ACC112 (cell line): Measurements from ENCODE around the gene C11orf21.

Experiments used
- H2AFZ ChIP-seq: fragments of 200-600 bp; sonication (generic); one replicate; pipeline ENCODE4 v1.6.0; 2017; ENCODE audit warnings: antibody characterized with exemption, low read length; ENCODE audit not compliant: unreplicated experiment
- H3K27ac ChIP-seq: fragments of 200-600 bp; sonication (generic); 2 replicates; pipeline ENCODE4 v1.5.1; 2014; ENCODE audit warnings: low read depth, mild to moderate bottlenecking, antibody characterized with exemption, low read length, moderate library complexity
- H3K27me3 ChIP-seq: fragments of 200-600 bp; sonication (generic); 2 replicates; pipeline ENCODE4 v1.6.1; 2014; ENCODE audit warnings: mild to moderate bottlenecking, antibody characterized with exemption, low read length, moderate library complexity, mixed read lengths; ENCODE audit not compliant: insufficient read depth
- H3K36me3 ChIP-seq: fragments of 200-600 bp; sonication (generic); 2 replicates; pipeline ENCODE4 v1.6.1; 2016; ENCODE audit warnings: mild to moderate bottlenecking, antibody characterized with exemption, low read length, moderate library complexity, mixed read lengths; ENCODE audit not compliant: insufficient read depth
- H3K4me1 ChIP-seq: fragments of 200-600 bp; sonication (generic); one replicate; pipeline ENCODE4 v1.6.1; 2016; ENCODE audit warnings: low read length, mixed read lengths; ENCODE audit not compliant: insufficient read depth, unreplicated experiment, control insufficient read depth
- H3K4me3 ChIP-seq: fragments of 200-600 bp; sonication (generic); 2 replicates; pipeline ENCODE4 v1.5.1; 2014; ENCODE audit warnings: mild to moderate bottlenecking, low read depth, low read length
- H3K79me2 ChIP-seq: fragments of 200-600 bp; sonication (generic); one replicate; pipeline ENCODE4 v1.6.0; 2016; ENCODE audit warnings: low read length; ENCODE audit not compliant: control insufficient read depth, unreplicated experiment, insufficient read depth

C11orf21 gene

DNA sequence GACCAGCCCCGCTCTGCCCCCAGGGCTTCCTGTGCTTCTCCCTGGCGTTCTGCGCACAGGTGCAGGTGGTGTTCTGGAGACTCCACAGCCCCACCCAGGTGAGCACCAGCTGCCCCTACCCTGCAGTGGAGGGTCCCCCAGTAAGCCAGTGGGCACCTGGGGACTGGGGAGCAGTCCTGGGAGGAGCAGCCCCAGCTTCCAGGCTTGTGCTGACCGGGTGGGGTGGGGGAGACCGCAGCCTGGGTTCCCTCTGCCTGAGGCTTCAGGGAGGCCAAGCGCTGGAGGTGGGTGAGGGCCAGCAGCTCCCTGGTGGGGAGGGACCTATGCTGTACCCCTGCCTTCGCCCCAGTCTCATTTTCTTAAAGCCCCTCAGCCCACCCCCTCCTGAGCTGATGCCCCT, 7.0 kb upstream of the C11orf21 start:
- Histone ChIP-seq H3K4me1 (peaks cover 26% of the 10 kb centered on the region), H3K4me3 (no peak overlapping the region), H3K79me2 (no peaks in the 10 kb centered on the region), H3K27me3 (no peaks in the 10 kb centered on the region), H2AFZ (no peak overlapping the region), H3K27ac (no peak overlapping the region), H3K36me3 (no peaks in the 10 kb centered on the region)

DNA sequence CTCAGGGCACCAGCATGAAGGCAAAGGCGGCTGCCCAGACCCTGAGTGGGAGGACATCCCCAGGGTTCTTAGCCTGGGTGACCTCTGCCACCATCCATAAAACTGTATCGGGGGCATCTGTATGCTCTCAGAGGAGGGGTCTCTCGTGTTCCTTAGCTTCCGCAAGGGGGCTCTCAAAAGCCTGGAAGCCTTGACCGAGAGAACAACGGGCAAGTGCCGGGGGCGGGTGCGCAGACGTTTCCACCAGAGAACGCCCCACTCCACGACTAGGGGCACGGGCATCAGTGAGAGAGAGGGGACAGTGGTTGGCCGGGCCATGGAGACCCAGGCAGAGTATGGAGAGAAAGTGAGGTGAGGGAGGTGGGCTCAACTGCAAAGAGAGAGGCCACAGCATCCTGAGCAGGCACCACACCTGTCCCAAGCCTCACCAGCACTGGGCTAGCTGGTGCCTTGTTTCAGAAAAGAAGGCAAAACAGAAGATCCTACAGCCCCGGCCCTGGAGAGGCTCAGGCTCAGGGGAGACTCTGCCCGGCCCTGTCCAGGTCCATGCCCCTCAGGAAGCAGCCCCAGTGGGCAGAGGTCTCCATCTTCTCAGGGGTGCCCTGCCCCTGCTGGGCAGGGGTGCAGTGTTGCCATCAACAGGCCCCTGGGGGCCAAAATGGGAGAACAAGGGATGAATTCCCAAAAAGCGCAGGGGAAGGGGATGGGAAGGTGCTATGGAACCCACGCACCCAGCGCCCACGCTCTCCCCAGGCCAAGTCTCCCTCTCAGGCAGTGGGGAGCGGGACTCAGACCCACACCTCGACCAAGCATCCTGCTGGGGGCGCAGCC, 6.0 kb upstream of the C11orf21 start:
- H3K4me1 ChIP-seq: peaks cover 24% of the 10 kb centered on the region
- H3K27me3 ChIP-seq: no peaks in the 10 kb centered on the region
- H2AFZ ChIP-seq: no peak overlapping the region
- no peak overlapping the region for H3K4me3 ChIP-seq
- H3K79me2 ChIP-seq: no peaks in the 10 kb centered on the region
- H3K36me3 ChIP-seq: no peaks in the 10 kb centered on the region
- no peak overlapping the region for H3K27ac ChIP-seq

DNA sequence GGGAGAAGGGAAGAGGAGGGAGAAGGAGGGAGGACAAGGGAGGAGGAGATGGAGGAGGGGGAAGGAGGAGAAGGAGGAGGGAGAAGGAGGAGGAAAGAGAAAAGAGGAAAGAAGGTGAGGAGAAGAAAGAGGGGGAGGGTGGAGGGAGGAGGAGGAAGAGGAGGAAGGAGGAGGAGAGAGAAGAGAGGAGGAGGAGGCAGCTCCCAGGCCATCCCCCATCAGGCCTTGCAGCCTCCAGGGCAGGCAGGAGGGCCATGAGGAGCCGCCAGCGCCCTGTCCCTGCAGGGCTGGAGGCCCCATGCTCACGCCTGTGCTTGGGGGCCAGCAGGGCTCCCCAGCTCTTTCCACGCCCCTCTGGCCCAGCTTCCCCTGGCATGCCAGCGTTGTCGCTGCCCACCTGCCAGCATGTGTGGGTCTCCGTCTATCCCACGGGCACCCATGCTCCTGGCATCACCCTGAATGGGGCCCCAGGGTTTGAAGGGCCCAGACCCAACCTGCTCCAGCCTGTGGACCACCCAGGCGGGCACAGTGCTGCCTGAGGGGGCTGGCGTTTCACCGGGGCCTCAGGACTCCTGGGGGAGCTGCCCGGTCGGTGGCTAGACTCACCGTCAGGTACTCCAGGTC, 5.3 kb upstream of the C11orf21 start:
- H2AFZ ChIP-seq: peak overlapping the region; percentile 25
- no peaks in the 10 kb centered on the region for H3K79me2 ChIP-seq
- no peak overlapping the region for H3K4me3 ChIP-seq
- H3K4me1 ChIP-seq: peaks cover 17% of the 10 kb centered on the region
- no peak overlapping the region for H3K27ac ChIP-seq
- no peaks in the 10 kb centered on the region for H3K36me3 ChIP-seq
- H3K27me3 ChIP-seq: no peaks in the 10 kb centered on the region

DNA sequence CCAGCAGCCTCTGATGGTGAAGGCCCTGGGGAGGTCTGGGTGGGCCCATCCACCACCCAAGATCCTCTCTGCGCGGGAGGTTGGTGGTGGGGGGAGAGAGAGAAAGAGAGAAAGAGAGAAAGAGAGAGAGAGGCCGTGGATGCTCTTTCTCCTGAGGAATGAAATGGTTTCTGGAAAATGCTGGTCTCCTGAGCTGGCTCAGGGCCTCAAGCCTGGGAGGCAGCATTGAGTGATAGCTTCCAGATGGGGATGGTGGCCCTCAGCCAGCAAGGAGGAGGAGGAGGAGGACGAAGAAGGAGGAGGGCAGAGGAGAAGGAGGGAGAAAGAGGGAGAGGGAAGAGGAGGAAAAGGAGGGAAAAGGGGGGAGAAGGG, 4.7 kb upstream of the C11orf21 start:
- Histone ChIP-seq H3K4me3 (0 out of 2 replicates have a peak overlapping the region, but pooled peaks have one; percentile 35), H3K27ac (peak overlapping the region; percentile 74), H3K27me3 (no peaks in the 10 kb centered on the region), H3K36me3 (no peaks in the 10 kb centered on the region), H2AFZ (no peak overlapping the region), H3K79me2 (no peaks in the 10 kb centered on the region), H3K4me1 (peaks cover 14% of the 10 kb centered on the region)

- peaks cover 14% of the 10 kb centered on the region for H3K4me1 ChIP-seq
- peak overlapping the region; percentile 74 for H3K27ac ChIP-seq
- no peak overlapping the region for H2AFZ ChIP-seq
- 0 out of 2 replicates have a peak overlapping the region, but pooled peaks have one; percentile 35 for H3K4me3 ChIP-seq
- H3K36me3 ChIP-seq: no peaks in the 10 kb centered on the region
- no peaks in the 10 kb centered on the region for H3K79me2 ChIP-seq
- no peaks in the 10 kb centered on the region for H3K27me3 ChIP-seq
Observed at GRCh38 chr11:2305788-2306451, 4.2 kb upstream of the C11orf21 start.

GRCh38 chr11:2305140-2305778, 3.5 kb upstream of the C11orf21 start:
- no peak overlapping the region for H3K27ac ChIP-seq

DNA sequence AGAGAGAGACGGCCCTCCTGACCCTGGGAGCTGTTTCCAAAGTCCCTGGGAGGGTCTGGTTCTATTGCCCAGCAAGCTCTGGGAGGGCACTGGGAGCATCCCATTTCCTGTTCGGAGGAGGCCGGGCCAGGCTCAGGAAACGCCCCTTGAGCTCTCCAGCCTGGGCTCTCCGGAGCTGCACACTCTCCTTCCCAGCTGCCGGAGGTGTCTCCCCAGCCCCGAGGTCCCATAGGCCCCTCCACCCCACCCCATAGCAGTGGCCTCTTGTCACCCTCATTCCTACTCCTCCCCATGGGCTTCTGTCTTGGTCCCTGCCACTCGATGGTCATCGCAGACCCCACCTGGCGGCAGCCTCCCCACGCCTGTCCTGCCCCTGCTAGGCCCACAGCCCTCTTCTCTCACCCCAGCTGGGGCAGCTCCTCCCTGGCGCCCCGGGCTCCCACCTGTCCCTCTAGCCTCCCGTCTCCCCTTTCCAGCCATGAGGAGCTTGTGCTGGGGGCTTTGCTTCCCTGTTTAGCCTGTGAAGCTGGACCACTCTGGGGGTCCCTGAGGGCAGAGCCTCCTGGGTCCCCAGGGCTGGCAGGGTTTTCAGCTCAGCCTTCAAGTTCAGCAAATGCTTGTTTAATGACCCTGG, 2.9 kb upstream of the C11orf21 start:
- Histone ChIP-seq H3K4me1 (peaks cover 14% of the 10 kb centered on the region), H3K36me3 (no peaks in the 10 kb centered on the region), H3K79me2 (no peaks in the 10 kb centered on the region), H3K27me3 (no peaks in the 10 kb centered on the region), H3K27ac (no peak overlapping the region), H3K4me3 (no peak overlapping the region), H2AFZ (no peak overlapping the region)

More at GRCh38 chr11:2305140-2305778, 3.5 kb upstream of the C11orf21 start:
- H2AFZ ChIP-seq: no peak overlapping the region
- peaks cover 14% of the 10 kb centered on the region for H3K4me1 ChIP-seq
- no peak overlapping the region for H3K4me3 ChIP-seq
- H3K36me3 ChIP-seq: no peaks in the 10 kb centered on the region
- H3K79me2 ChIP-seq: no peaks in the 10 kb centered on the region
- no peaks in the 10 kb centered on the region for H3K27me3 ChIP-seq

- H3K36me3 ChIP-seq: no peaks in the 10 kb centered on the region
- peaks cover 14% of the 10 kb centered on the region for H3K4me1 ChIP-seq
- H3K79me2 ChIP-seq: no peaks in the 10 kb centered on the region
- H2AFZ ChIP-seq: no peak overlapping the region
- no peak overlapping the region for H3K27ac ChIP-seq
- H3K27me3 ChIP-seq: no peaks in the 10 kb centered on the region
- H3K4me3 ChIP-seq: no peak overlapping the region
Observed at GRCh38 chr11:2303627-2304505, 2.1 kb upstream of the C11orf21 start.

GRCh38 chr11:2302896-2303626, 1.3 kb upstream of the C11orf21 start:
- no peak overlapping the region for H2AFZ ChIP-seq
- H3K4me3 ChIP-seq: no peak overlapping the region
- no peak overlapping the region for H3K27ac ChIP-seq
- no peaks in the 10 kb centered on the region for H3K36me3 ChIP-seq
- no peaks in the 10 kb centered on the region for H3K27me3 ChIP-seq
- H3K79me2 ChIP-seq: no peaks in the 10 kb centered on the region
- peaks cover 14% of the 10 kb centered on the region for H3K4me1 ChIP-seq
